Spleen (tissue), 7 donors: ENCODE results near the gene CGAS.

ENCODE experiments used
- POLR2AphosphoS5 ChIP-seq, 3 donors: sonication (generic); formaldehyde crosslinking; IDR thresholded peaks; one replicate each; pipeline ENCODE4 v1.5.1; 2017; ENCODE audit warnings: antibody characterized with exemption in 3 of 3
- TF ChIP-seq, protein P1 (sequence below), 11 experiments: fragments of 200-600 bp in 7 of 11; fragments of 450-650 bp in 4 of 11; sonication (generic) in 4 of 11; IDR thresholded peaks in 8 of 11; conservative IDR thresholded peaks in 3 of 11; 1 replicate in 7 of 11; 2 replicates in 4 of 11; pipeline versions ENCODE4 v1.4.0 to v1.8.0; 2016 to 2021; ENCODE audit warnings: antibody characterized with exemption in 11 of 11, inconsistent platforms in 4 of 11, mild to moderate bottlenecking in 1 of 11
- donor health status: DM: no; HTN: no; CAD: no; lungs with moderate emphysema.
- donor health status: DM: no; HTN: no; CAD: no.
- donor health status: DM: no; HTN: no; CAD: no.

DNA sequence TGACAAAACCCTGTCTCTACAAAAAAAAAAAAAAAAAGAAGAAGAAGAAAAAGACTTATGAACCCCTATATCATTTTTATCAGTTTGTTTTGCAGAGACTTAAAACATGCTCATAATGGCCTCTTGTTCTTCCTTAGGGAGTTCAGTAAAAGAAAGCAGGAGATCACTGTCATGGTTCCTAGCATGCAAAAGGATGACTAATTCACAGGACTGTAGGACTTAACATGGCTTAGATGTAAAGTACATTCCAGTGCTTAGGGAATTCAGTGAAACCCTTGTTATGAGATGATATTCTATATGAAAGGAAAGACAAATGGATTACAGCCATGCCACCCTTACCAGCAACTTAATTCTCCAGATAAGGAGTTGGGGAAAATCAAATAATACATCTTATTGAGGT is 39.3 kb upstream of the CGAS start:
- TF ChIP-seq, protein P1, sequence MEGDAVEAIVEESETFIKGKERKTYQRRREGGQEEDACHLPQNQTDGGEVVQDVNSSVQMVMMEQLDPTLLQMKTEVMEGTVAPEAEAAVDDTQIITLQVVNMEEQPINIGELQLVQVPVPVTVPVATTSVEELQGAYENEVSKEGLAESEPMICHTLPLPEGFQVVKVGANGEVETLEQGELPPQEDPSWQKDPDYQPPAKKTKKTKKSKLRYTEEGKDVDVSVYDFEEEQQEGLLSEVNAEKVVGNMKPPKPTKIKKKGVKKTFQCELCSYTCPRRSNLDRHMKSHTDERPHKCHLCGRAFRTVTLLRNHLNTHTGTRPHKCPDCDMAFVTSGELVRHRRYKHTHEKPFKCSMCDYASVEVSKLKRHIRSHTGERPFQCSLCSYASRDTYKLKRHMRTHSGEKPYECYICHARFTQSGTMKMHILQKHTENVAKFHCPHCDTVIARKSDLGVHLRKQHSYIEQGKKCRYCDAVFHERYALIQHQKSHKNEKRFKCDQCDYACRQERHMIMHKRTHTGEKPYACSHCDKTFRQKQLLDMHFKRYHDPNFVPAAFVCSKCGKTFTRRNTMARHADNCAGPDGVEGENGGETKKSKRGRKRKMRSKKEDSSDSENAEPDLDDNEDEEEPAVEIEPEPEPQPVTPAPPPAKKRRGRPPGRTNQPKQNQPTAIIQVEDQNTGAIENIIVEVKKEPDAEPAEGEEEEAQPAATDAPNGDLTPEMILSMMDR (IDR thresholded peaks at IDR 0.05 in 8 of 11, conservative IDR thresholded peaks at IDR 0.05 in 3 of 11) = no peak
- no peak for TF ChIP-seq POLR2AphosphoS5 (IDR thresholded peaks at IDR 0.05)
